HG02642 (cell line): ENCODE measurements around the gene ZNF624.
"Not testable (repeated sequence)": the region's sequence is repeated elsewhere in the genome, so short reads cannot be mapped to it uniquely, and the experiment has no call there.

Source experiments
- ATAC-seq: cut with Tn5 transposase; IDR thresholded peaks from one replicate; pipeline ENCODE4 v1.9.1; 2021; ENCODE audit warnings: mild to moderate bottlenecking; ENCODE audit not compliant: unreplicated experiment, poor library complexity

The ZNF624 gene

GRCh38 chr17:16653367-16654041 is at the start of gene ZNF624:
ZNF624 (minus strand) TSS chr17:16653850.
- ATAC-seq, result peak; percentile 95

GRCh38 chr17:16697603-16698002 is 44.0 kb upstream of the ZNF624 start:
- ATAC-seq, result not testable (repeated sequence)

- not testable (repeated sequence) for ATAC-seq
These were observed 36.8 kb upstream of the ZNF624 start for GRCh38 chr17:16690447-16690846.

- not testable (repeated sequence) for ATAC-seq
These were observed 36.2 kb upstream of the ZNF624 start, which contains the start of gene CCDC144A for GRCh38 chr17:16689731-16690281. CCDC144A (plus strand) TSS chr17:16690241; CDS start chr17:16690401, 160 bp downstream.

- not testable (repeated sequence) for ATAC-seq
These were observed 33.5 kb upstream of the ZNF624 start for GRCh38 chr17:16687151-16687550.

GRCh38 chr17:16686019-16686418 is 32.4 kb upstream of the ZNF624 start:
- ATAC-seq, result not testable (repeated sequence)

- not testable (repeated sequence) for ATAC-seq
These were observed 29.9 kb upstream of the ZNF624 start for GRCh38 chr17:16683290-16684138.

GRCh38 chr17:16676676-16677268 is 23.1 kb upstream of the ZNF624 start:
- no peak for ATAC-seq

GRCh38 chr17:16666907-16667636 is 13.4 kb upstream of the ZNF624 start:
- ATAC-seq, result not testable (repeated sequence)

GRCh38 chr17:16666553-16666906 is 12.9 kb upstream of the ZNF624 start:
- ATAC-seq, result not testable (repeated sequence)

GRCh38 chr17:16662936-16663335 is 9.3 kb upstream of the ZNF624 start:
- no peak for ATAC-seq

- ATAC-seq, result no peak
These were observed 7.6 kb upstream of the ZNF624 start for GRCh38 chr17:16661217-16661616.

GRCh38 chr17:16652847-16653366 is 743 bp downstream of the ZNF624 start:
- ATAC-seq, result no peak

- no peak for ATAC-seq
These were observed 1.4 kb downstream of the ZNF624 start for GRCh38 chr17:16652252-16652651.

GRCh38 chr17:16649585-16649984 is 4.1 kb downstream of the ZNF624 start:
- ATAC-seq, result no peak

GRCh38 chr17:16639438-16639837 is 14.2 kb downstream of the ZNF624 start:
- ATAC-seq, result no peak

GRCh38 chr17:16623282-16623681 is 30.4 kb downstream of the ZNF624 start:
- ATAC-seq, result no peak

- no peak for ATAC-seq
These were observed 30.9 kb downstream of the ZNF624 start for GRCh38 chr17:16622540-16623277.

- no peak for ATAC-seq
These were observed 36.1 kb downstream of the ZNF624 start for GRCh38 chr17:16617481-16618060.
